Measurements from ENCODE around the gene H3-3A.

The H3-3A gene

DNA sequence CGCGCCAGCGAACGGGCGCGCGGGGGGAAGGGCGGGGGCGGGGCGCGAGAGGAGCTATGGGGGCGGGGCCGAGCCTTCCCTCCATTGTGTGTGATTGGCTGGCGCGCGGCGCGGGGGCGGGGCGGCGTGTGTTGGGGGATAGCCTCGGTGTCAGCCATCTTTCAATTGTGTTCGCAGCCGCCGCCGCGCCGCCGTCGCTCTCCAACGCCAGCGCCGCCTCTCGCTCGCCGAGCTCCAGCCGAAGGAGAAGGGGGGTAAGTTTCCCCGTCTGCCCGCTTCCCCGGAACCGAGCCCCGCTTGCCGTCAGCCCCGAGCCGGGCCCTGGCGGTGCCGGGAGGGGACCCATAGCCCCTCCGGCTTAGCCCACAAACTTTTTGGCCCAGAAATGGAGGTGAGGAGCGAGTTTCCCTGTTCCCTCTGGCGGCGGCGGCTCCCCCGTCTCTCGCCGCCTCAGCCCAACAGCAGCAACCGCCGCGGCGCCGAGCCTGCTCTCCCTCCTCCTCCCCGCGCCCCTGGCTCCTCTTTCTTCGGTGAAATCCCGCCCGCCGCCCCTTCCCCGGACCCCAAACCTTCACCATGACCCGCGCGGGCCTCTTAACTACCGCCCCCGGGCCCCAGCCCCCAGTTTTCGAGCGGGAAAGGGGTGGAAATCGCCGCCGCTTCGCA lies at the start of gene H3-3A:
Gene H3-3A, plus strand, starts transcription at position 159 of the 666 bp plus-strand sequence. CDS start 1,636 bp downstream, outside the sequence.
- DNase-seq: peak; percentile 98

DNA sequence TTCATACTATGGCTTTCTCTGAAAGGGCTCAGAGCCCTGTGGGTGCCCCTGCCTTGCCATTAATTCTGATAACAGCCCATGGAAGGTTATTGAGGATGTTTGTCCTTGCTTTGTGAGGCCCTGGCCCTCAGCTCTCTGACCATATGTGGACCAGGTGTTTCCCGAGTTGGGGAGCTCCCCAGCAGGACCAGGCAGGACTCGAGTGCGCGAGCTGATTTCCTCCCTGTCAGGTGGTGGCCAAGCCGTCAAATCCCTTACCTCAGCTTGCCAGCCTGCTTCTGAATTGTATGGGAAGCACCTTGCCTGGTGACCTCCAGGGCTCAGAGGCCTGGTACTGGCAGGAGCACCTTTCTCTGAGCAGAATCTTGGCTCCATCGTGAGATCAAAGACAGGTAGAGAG lies 45.4 kb upstream of the H3-3A start:
- DNase-seq: no peak

DNA sequence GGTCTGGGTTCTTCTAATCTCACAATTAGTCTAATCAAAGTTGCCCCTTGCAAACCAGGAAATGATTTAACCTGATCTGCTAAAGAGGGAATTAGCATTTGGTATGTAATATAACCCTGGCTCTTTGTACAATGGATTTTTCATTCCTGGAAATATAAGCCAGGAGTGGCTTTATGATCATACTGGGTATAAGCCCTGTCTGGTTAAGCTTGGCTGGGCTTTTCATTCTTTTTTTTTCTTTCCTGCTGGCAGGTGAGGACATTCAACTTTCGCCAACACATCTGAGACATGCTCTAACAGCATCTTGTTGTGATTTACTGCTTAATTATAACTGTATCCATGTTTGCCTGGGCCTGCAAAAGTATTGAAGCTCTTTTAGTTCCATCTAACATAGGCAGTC lies 42.9 kb upstream of the H3-3A start:
- DNase-seq: no peak

DNA sequence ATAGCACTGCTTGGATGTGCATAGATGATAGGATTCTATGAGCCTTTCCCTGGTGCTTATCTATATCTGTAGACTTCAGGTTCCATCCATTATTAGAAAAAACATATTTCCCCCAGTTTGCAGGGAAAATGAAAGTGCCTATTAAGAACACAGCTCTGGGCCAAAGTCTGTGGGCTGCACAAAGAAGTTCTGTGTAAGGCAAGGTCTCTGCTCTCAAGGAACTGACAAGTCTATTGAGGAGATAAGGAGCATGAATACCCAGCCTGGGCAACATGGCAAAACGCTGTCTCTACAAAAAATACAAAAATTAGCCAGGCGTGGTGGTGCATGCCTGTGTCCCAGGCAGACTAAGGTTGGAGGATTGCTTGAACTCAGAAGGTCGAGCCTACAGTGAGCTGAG lies 41.1 kb upstream of the H3-3A start:
- no peak for DNase-seq

DNA sequence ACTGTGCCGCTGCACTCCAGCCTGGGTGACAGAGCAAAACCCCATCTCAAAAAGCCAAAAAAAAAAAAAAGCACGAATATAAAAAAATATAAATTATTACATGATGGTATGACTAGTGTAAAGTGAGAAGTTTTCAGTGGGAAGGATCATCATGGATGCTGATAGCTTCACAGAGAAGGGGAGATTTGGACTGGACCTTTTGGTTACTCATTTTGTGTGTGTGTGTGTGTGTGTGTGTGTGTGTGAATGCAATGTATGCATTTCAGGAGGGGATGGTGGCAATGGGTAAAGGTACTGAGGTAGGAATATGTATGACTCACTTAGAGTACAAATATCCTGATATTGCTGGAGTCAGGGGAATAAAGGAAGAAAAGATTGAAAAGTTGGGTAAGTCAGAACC lies 40.7 kb upstream of the H3-3A start:
- DNase-seq: no peak

DNA sequence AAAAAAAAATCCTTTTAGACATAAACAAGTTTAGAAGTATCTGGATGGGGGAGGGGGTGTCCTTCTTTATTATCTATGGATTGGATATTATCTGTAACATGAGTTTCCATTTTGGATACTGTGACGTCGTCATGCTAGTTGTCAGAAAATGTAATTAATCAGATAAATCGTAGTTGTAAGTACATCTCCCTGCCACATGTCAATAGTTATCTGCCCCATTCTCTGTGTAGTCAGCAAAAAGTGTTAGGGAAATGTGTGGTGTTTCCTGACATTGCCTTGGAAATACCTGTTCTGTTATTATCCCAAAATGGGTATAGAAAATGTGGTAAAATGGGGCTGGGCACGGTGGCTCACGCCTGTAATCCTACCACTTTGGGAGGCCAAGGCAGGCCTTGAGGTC lies 38.8 kb upstream of the H3-3A start:
- no peak for DNase-seq

DNA sequence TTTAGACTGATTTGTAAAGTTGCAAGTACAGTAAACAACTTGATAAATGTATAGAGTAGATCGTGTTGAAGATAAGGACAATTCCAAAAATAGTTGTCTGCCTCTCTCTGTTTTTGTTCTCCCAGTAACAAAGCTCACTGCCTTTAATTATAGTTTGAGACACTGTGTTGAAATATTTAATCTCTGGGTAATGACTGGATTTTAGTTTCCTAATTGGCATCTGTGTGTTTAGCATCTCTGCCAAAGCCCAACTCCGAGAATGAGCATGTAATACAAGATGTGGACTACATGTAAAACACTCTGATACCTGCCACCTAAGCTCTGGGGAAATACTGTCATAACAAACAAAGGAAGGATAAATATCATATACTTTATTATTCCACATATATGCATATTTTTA lies 35.7 kb upstream of the H3-3A start:
- no peak for DNase-seq

DNA sequence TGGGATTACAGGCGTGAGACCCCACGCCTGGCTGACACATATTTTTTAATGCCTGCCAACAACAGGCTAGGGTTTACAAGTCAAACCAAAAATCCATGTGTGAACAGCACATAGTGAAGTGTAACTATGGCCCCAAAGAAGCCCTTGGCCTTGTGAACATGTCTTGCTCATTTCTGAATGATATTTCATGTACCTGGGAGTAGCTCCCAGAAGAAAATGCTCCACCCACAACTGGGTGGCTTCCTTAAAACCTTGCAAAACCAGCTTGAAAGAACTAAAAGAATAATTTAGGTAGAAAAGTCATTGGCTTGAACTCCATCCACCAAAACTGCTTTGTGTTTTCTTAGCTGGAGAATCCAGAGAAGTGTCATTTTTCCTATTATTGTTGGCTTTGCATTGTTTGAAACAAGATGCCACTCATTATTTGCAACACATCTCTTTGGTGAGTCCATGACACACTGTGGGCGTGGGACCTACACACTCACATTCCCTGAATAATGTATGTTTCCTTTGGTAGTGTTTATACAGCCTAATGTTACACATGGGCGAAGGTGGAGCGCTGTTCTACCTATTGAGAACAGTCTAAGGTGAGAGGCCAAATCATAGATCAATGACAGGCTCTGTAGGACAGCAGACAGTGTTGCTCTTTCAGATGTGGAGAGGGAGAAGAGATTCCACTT lies 34.8 kb upstream of the H3-3A start:
- DNase-seq: no peak

DNA sequence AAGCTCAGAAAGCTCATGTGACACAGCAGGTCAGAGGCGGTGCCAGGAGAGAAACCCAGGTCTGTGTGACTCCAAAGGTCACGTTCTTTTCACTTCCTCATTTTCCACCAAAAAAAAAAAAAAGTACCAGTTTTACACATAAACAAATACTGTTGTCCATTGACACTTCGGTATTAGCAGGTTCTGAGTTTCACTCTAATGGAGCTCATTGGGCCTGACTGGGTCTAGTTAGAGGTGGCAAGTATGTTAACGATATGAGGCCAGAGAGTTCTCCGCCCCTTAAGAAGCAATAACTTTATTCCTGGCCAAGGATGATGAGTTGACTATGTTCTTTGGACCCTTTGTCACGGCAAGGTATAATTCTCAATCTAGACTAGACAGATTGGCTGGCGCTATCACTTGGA lies 33.4 kb upstream of the H3-3A start:
- no peak for DNase-seq

DNA sequence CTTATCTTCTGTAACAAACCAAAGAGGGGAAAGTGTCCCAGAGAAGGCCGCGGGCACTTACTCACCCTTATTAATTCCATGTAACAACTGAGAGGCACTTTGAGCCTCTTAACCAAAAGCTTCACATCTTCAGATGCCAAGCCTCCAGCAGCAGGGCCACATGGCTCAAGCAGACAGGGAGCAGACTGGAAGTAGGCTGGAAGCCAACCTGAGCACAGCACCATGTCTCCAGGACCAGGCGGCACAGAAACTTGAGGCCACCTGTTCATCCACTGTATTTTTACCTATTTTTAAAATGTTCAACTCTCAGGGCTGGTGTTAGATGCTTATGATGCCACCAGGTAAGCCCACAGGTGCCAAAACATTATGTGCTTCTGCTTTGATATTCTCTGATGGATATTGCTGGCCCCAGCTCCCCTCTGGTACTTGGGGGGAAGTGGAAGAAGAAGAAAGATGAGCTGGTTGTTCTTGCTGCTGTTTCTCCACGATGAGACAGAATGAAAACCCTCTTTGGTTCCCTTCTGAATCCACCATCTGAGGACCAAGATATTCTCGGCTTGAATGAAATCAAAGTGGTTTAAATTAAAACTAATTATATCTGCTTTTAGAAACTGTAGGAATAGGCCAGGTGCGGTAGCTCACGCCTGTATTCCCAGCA lies 32.8 kb upstream of the H3-3A start:
- DNase-seq: no peak

DNA sequence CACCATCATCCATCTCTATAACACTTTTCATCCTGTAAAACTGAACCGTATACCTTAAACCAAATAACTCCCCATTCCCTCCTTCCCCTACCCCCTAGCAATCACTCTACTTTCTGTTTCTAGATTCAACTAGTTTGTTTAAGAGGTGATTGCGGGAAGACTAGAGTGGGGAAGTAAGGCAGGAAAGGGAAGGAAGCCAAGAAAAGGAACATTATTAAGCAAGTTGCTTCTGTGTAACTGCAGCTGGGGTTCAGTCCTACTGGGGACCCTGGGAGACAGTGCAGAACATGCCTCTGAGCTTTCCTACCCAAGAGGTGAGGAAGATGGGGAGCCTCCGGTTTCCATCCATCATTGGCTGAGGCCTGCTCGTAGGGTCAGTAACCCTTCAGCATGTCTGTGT lies 28.9 kb upstream of the H3-3A start:
- DNase-seq: no peak

DNA sequence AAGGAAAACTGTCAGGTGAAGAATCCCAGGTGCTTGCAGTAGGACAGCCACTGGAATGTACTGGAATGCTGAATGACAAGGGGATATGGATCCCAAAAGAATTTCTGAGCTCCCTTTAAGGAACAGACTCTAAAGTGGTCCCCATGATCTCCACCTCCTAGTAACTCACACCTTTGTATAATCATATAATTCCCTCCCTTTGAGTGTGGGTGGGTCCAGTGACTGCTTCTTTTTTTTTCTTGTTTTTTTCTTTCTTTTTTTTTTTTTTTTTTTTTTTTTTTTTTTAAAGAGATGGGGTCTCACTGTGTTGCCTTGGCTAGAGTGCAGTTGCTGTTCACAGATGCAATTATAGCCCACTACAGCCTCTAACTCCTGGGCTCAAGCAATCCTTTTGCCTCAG lies 28.5 kb upstream of the H3-3A start:
- DNase-seq: no peak

DNA sequence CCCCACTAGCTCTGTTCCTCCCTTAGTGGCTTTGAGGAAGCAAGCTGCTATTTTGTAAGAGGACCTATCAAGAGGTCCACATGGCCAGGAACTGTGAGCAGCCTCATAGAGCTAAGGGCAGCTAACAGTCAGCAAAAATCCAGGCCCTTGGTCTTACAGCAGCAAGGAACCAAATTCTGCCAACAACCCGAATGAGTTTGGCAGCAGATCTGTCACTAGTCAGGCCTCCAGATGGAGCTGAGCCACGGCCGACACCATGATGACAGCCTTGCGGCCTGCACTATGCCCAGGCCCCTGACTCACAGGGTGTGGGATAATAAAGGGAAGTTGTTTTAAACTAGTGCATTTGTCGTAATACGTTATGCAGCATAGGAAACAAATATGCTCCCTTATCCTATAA lies 28.0 kb upstream of the H3-3A start:
- no peak for DNase-seq

DNA sequence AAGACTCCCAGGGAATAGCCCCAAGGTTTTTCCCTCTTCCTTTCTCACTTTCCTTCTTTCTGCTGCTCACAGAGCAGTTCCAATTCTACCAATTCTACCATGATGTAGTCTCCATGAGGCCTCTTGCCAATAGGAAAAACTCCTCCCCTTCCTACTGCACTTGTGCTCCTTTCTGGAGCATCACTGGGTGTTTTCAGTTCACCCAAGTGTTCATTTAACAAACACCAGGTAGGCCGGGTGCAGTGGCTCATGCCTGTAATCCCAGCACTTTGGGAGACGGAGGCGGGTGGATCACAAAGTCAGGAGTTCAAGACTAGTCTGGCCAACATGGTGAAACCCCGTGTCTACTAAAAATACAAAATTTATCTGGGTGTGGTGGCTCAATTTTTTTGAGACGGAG lies 26.6 kb upstream of the H3-3A start:
- DNase-seq: no peak

DNA sequence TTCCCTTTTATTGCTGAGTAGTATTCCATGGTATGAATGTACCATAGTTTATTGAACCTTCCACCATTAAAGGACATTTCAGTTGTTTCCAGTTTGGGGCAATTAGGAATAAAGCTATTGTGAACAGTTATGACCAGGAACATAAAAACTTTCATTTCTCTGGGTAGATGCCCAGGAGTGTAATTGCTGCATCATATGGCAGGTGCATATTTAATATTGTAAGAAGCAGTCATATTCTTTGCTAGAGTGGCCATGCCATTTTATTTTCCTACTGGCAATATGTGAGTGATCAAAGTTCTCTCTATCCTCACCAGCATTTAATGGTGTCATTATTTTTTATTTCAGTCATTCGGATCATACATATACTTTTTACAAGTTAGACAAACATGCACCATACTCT lies 23.9 kb upstream of the H3-3A start:
- no peak for DNase-seq

DNA sequence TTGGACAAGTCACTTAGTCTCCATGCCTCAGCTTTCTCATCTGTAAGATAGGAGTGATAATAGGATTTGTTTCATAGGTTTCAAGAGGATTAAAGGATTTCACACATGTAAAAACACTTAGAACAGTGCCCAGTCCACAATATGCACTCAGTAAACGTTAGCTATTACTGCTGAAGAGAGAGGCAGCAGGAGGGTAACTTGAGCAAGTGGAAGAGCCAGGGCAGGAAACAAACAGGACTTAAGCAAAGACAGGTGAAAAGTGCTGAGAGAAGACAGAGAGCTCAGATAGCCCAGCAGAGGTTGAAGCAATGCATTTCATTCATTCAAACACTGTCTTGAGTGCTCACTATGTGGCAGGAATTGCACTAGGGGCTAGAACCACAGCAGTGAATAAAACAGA lies 21.1 kb upstream of the H3-3A start:
- no peak for DNase-seq

DNA sequence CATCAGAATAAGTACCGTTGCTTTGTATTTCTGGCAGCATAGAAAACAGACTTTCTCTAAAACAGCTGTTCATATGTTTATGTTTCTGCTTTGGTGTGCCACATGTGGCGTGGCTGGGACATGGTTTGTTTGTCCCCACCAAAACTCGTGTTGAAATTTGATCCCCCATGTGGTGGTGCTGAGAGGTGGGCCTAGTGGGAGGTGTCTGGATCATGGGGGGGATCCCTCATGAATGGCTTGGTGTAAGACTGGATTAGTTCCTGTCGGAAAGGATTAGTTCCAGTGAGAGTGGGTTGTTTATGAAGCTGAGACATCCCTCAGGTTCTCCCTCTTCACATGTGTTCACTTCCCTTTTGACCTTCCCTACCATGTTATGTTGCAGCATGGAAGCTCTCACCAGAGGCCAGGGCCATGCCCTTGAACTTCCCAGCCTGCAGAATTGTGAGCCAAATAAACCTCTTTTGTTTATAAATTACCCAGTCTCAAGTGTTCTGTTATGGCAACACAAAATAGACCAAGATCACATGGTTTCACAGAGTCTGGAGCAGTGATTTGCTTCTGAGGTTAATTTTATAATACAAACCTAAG lies 17.9 kb upstream of the H3-3A start:
- no peak for DNase-seq

DNA sequence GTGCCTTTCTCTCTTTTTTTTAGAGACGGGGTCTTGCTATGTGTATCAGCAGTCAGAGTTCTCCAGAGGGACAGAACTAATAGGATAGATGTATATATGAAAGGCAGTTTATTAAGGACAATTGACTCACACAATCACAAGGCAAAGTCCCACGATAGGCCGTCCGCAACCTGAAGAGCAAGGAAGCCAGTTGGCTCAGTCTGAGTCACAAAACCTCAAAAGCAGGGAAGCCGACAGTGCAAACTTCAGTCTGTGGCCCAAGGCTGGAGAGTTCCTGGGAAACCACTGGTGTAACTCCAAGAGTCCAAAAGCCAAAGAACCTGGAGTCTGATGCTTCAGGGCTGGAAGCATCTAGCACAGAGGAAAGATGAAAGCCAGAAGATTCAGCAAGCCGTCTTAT lies 16.3 kb upstream of the H3-3A start:
- no peak for DNase-seq

DNA sequence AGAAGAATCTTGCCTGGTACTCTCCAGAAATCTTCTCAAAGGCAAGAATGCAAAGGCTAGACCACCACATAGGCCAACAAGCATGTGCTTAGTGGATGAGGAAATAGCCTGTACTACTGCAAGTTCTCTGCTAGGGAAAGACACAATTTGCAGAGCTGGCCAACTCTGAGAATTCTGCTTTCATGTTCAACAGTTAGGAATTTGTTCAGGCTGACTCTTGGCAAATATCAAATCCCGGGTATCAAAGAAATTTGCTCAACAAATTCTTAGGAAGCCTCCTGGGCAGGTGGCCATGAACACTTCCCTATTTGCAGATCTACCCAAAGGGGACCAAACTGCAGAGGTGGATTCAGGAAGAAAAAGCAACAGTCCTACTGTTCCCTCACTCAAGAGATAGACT lies 15.0 kb upstream of the H3-3A start:
- no peak for DNase-seq

DNA sequence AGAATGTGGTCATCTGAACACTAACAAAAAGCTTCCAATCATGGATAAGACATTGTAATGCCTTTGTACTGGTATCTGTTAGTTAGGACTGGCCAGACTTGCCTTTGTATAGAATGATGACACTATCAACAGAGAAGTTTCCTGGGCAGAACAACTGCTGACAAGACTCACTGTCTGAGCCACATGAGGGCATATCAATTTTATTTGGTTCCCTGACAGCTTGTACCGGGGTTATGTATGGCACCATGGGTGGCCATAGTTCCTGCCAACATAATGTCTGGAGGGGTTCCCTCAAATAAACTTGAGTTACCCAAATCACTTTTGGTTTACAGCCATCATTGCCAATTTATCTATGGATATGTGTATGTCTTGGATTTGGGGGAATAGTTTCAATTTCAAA lies 13.6 kb upstream of the H3-3A start:
- DNase-seq: no peak

DNA sequence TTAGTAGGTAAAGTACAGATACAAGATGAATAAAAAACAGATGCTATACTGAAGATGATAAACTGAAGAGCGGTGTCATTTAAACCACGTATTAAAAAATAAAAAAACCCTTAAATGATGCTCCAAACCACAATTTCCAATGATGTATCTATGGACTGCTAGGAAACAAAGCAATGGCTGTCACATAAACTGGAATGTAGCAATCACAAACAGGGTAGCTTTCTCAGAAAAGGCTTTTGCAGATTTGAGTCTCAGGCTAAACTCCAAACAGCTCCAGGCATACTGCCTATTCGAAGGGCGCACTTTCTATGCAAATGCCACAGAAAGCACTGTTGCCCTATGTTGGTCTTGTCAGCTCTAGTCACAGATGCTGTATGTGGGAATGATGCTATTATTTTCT lies 12.4 kb upstream of the H3-3A start:
- no peak for DNase-seq

DNA sequence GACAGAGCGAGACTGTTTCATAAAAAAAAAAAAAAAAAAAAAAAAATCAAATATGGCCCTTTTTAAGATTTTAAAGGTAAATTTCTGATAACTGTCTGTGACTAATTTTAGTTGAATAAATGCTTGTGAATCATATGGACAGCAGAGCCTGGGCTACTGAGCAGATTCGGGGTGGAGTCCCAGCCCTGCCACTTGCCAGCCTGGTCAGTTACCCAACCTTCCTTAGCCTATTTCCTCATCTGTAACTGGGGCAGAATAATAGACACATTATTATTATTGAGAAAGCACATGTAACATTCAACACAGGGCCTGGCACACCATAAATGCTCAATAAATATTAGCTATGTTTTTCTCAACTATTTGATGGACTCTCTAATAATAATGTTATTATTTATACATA lies 11.2 kb upstream of the H3-3A start:
- DNase-seq: no peak

DNA sequence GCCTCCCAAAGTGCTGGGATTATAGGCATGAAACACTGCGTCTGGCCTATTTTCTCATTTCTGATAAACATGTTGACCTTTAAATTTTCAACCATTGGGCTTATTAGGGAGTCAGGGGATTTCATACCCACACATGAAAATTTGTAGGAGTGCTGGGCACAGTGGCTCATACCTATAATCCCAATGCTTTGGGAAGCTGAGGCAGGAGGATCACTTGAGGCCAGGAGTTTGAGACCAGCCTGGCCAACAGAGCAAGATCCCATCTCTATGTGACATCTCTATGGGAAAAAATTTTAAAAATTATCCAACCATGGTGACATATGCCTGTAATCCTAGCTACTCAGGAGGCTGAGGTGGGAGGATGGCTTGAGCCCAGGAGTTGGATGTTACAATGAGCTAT lies 10.5 kb upstream of the H3-3A start:
- no peak for DNase-seq

All from activated CD4-positive, alpha-beta T cell treated with anti-CD3 and anti-CD28 coated beads for 1 hour (primary cell).